A549 treated with CORT108297 at 1 μM for 4 hours (cell line): Measurements from ENCODE around the gene ACTMAP. TPM values are rescaled to one million over a fixed set of nuclear protein-coding genes. Genes with fewer than 3 reads are reported as not detected.

Experiments used
- total RNA-seq: library from RNA; stranded (reverse); fragments of 200-300 nt; extraction: Qiagen RNA extraction; gene quantifications from 5 replicates; pipeline ENCODE4 v1.2.3, GENCODE V29; 2022

The ACTMAP gene
- total RNA-seq: 15.0 to 18.8 TPM (median 18.3 TPM) in 5 replicates

GRCh38 chr19:40750058-40750873 is at the start of gene ACTMAP:
Gene ACTMAP (minus strand): TSS chr19:40750477. CDS start chr19:40749803, 674 bp downstream.

GRCh38 chr19:40798683-40799557 is 48.6 kb upstream of the ACTMAP start, which contains the start of gene EGLN2:
Gene EGLN2 (plus strand): TSS chr19:40799191. CDS start chr19:40800573, 1,382 bp downstream.

GRCh38 chr19:40777937-40778705 is 27.8 kb upstream of the ACTMAP start, which contains the start of gene RAB4B:
Gene RAB4B (plus strand): TSS chr19:40778247. CDS start chr19:40778376, 129 bp downstream.

DNA sequence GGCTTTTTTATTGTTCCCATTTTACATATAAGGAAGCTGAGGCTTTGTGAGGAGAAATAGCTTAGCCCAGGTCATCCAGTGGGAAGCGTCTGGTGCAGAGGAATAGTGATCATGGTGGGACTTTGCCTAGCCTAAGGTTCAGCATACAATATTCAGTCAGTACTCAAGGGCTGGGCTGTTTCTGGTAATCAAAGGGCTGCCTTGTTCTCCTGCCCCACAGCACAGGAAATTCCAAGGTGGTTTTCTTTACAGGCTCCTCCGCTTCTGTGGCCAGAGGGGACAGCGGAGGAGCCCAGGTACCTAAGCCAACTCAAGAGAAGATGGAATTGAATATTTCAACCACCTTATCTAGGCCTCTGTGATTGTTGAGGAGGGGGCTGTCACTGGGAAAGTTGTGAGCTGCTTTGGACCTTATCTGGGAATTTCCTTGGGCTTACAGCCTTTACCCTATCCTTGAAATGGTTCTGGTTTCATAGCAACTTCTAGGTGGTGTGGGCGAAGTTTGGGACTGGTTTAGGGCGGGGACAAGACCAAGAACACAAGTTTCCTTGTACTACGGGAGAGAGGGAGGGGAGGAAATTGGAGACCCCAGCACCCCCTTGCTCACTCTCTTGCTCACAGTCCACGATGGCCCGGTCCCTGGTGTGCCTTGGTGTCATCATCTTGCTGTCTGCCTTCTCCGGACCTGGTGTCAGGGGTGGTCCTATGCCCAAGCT is 24.8 kb upstream of the ACTMAP start, which contains the start of gene MIA:
Gene MIA, plus strand, starts transcription at position 606 of the 716 bp plus-strand sequence. Its CDS starts 22 bp downstream, at position 628.

DNA sequence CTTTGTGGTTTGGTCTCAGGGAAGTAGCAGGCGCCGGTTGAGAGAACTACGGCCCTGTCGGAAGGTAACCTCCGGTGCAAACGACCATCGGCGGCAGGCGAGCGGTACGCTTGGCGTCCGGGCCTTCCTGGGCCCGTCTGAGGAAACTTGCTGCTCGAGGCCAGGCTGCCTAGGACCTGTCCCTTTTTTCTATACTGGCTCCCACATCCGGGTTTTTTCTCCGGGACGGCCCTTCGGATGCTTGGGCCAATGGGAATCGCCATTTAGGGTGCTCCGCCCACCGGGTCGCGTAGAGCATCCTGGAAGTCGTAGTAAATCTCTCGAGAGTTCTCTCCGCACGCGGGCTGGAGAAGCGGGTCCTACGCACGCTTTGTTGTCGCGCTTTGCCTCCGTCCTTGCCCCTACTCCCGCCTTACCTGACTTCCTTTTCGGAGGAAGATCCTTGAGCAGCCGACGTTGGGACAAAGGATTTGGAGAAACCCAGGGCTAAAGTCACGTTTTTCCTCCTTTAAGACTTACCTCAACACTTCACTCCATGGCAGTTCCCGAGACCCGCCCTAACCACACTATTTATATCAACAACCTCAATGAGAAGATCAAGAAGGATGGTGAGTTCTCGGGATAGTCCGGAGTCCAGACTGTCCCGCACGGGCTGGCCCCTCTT is 729 bp upstream of the ACTMAP start, which contains the start of gene SNRPA:
Gene SNRPA, plus strand, starts transcription at position 330 of the 664 bp plus-strand sequence. Its CDS starts 206 bp downstream, at position 536.

GRCh38 chr19:40716482-40717324 is 33.6 kb downstream of the ACTMAP start, which contains the start of the genes COQ8B and ITPKC:
Gene COQ8B (minus strand): TSS chr19:40716886. CDS start chr19:40714632, 2,254 bp downstream.
Gene ITPKC (plus strand): TSS chr19:40717112. CDS start chr19:40717136, 24 bp downstream.

Other genes starting within 250 kb of the ACTMAP start
- 102 to 155 TPM (median 145 TPM) in 5 replicates for gene SHKBP1, start 173.6 kb downstream of the ACTMAP start, total RNA-seq
- gene LTBP4, start 149.1 kb downstream of the ACTMAP start, total RNA-seq: 42.1 to 73.1 TPM (median 63.4 TPM) in 5 replicates
- 48.5 to 75.7 TPM (median 69.8 TPM) in 5 replicates for gene NUMBL, start 59.8 kb downstream of the ACTMAP start, total RNA-seq
- 65.4 to 82.0 TPM (median 78.4 TPM) in 5 replicates for gene COQ8B, start 33.6 kb downstream of the ACTMAP start, total RNA-seq
- gene ITPKC, start 33.4 kb downstream of the ACTMAP start, total RNA-seq: 18.0 to 22.5 TPM (median 20.6 TPM) in 5 replicates
- 155 to 192 TPM (median 160 TPM) in 5 replicates for gene SNRPA, start 726 bp upstream of the ACTMAP start, total RNA-seq
- 0.57 TPM in 1 of 5 replicates, not detected in the others for gene MIA, start 25.0 kb upstream of the ACTMAP start, total RNA-seq
- gene RAB4B, start 27.8 kb upstream of the ACTMAP start, total RNA-seq: 14.5 to 21.3 TPM (median 20.2 TPM) in 5 replicates
- gene EGLN2, start 48.7 kb upstream of the ACTMAP start, total RNA-seq: 66.7 to 94.6 TPM (median 91.9 TPM) in 5 replicates
- gene CYP2A6, start 100.0 kb upstream of the ACTMAP start, total RNA-seq: 0.10 TPM in 1 of 5 replicates, not detected in the others
- gene CYP2A7, start 131.8 kb upstream of the ACTMAP start, total RNA-seq: not detected in 5 replicates
- 0.05 to 0.08 TPM in 2 of 5 replicates, not detected in the others for gene CYP2B6, start 240.8 kb upstream of the ACTMAP start, total RNA-seq